Left kidney (tissue), 2 donors: Measurements from ENCODE around the gene ICAM1. TPM values are rescaled to one million over a fixed set of nuclear protein-coding genes. Genes with fewer than 3 reads are reported as not detected.
"Not testable (repeated sequence)": the region's sequence is repeated elsewhere in the genome, so short reads cannot be mapped to it uniquely, and the experiment has no call there.

Source experiments
- DNase-seq: peaks from one replicate; pipeline ENCODE4 v3.0.0-alpha.2; 2013
- polyA plus RNA-seq: library from polyadenylated mRNA; unstranded; fragments of 120-200 nt; gene quantifications from one replicate; pipeline ENCODE4 v1.2.1, GENCODE V29; 2013; ENCODE audit not compliant: insufficient read length

Gene ICAM1
- polyA plus RNA-seq, 1 donor, result 4.7 TPM

- DNase-seq, result not testable (repeated sequence)
Observed at GRCh38 chr19:10241826-10242449, 29.0 kb upstream of the ICAM1 start.

- no peak for DNase-seq
Observed at GRCh38 chr19:10243606-10244005, 27.3 kb upstream of the ICAM1 start.

- no peak for DNase-seq
Observed at GRCh38 chr19:10245189-10245939, 25.6 kb upstream of the ICAM1 start.

GRCh38 chr19:10246511-10246910 lies 24.4 kb upstream of the ICAM1 start:
- DNase-seq, result no peak

GRCh38 chr19:10251792-10252694 lies 18.9 kb upstream of the ICAM1 start, which contains the start of gene MRPL4:
MRPL4 (plus strand) TSS chr19:10252214; CDS start chr19:10252254, 40 bp downstream.
- peak; percentile 98 for DNase-seq

- DNase-seq, result no peak
Observed at GRCh38 chr19:10252707-10253106, 18.2 kb upstream of the ICAM1 start.

- DNase-seq, result no peak
Observed at GRCh38 chr19:10254244-10254643, 16.7 kb upstream of the ICAM1 start.

GRCh38 chr19:10255358-10255757 lies 15.6 kb upstream of the ICAM1 start:
- no peak for DNase-seq

GRCh38 chr19:10256551-10256950 lies 14.4 kb upstream of the ICAM1 start:
- no peak for DNase-seq

GRCh38 chr19:10256970-10257615 lies 13.8 kb upstream of the ICAM1 start:
- DNase-seq, result no peak

- no peak for DNase-seq
Observed at GRCh38 chr19:10258080-10258710, 12.7 kb upstream of the ICAM1 start.

- DNase-seq, result peak; percentile 87
Observed at GRCh38 chr19:10259162-10259905, 11.6 kb upstream of the ICAM1 start.

GRCh38 chr19:10260141-10260584 lies 10.8 kb upstream of the ICAM1 start:
- DNase-seq, result no peak

- no peak for DNase-seq
Observed at GRCh38 chr19:10262771-10263170, 8.1 kb upstream of the ICAM1 start.

- DNase-seq, result no peak
Observed at GRCh38 chr19:10266706-10267105, 4.2 kb upstream of the ICAM1 start.

GRCh38 chr19:10268071-10268470 lies 2.8 kb upstream of the ICAM1 start:
- no peak for DNase-seq

GRCh38 chr19:10269333-10270179 lies 1.4 kb upstream of the ICAM1 start:
- DNase-seq, result no peak

GRCh38 chr19:10270180-10270615 lies 722 bp upstream of the ICAM1 start:
- DNase-seq, result no peak

GRCh38 chr19:10271543-10272086 lies 695 bp downstream of the ICAM1 start:
- no peak for DNase-seq
